PFSK-1 (cell line): ENCODE measurements around the gene TENT4A.

Experiments used
- FOXP2 ChIP-seq: optimal IDR thresholded peaks from 2 replicates; pipeline ENCODE3; 2011; ENCODE audit warnings: borderline replicate concordance, control low read depth, inconsistent platforms; ENCODE audit not compliant: insufficient read depth; ENCODE audit errors: extremely low read length, extremely low read depth
- POLR2AphosphoS5 ChIP-seq: IDR thresholded peaks from 2 replicates; pipeline ENCODE4 v1.6.1; 2012; ENCODE audit warnings: low read depth, mild to moderate bottlenecking, control low read depth, low read length, moderate library complexity
- REST ChIP-seq, 2 experiments: IDR thresholded peaks; 2 replicates each; pipeline versions ENCODE4 v1.6.1 to v1.8.0; 2011 to 2012; ENCODE audit warnings: low read depth in 2 of 2, low read length in 2 of 2, control low read depth in 1 of 2, inconsistent platforms in 1 of 2, mild to moderate bottlenecking in 1 of 2, moderate library complexity in 1 of 2; ENCODE audit not compliant: insufficient read depth in 1 of 2
- SIN3A ChIP-seq: IDR thresholded peaks from 2 replicates; pipeline ENCODE4 v1.6.1; 2012; ENCODE audit warnings: mild to moderate bottlenecking, low read length, moderate library complexity, borderline replicate concordance; ENCODE audit not compliant: insufficient read depth
- TAF1 ChIP-seq: IDR thresholded peaks from 2 replicates; pipeline ENCODE4 v1.6.1; 2012; ENCODE audit warnings: low read length, control low read depth, borderline replicate concordance; ENCODE audit not compliant: insufficient read depth

Gene TENT4A

GRCh38 chr5:6732634-6733410 lies 19.6 kb downstream of the TENT4A start:
- TF ChIP-seq POLR2AphosphoS5 (no peak), SIN3A (no peak), FOXP2 (no peak), REST (IDR thresholded peaks at IDR 0.05; ENCODE audit: insufficient read depth in 1 of 2, low read depth in 2 of 2, low read length in 2 of 2) (no peak), TAF1 (no peak)

- no peak for TF ChIP-seq SIN3A
- TF ChIP-seq REST (IDR thresholded peaks at IDR 0.05; ENCODE audit: insufficient read depth in 1 of 2, low read depth in 2 of 2, low read length in 2 of 2), result no peak
- TF ChIP-seq POLR2AphosphoS5, result no peak
- no peak for TF ChIP-seq TAF1
- no peak for TF ChIP-seq FOXP2
Measured at GRCh38 chr5:6733411-6734242, 20.4 kb downstream of the TENT4A start.

- TF ChIP-seq SIN3A (no peak), POLR2AphosphoS5 (no peak), REST (IDR thresholded peaks at IDR 0.05; ENCODE audit: insufficient read depth in 1 of 2, low read depth in 2 of 2, low read length in 2 of 2) (no peak), FOXP2 (no peak), TAF1 (no peak)
Measured at GRCh38 chr5:6734243-6734700, 21.0 kb downstream of the TENT4A start.

GRCh38 chr5:6734781-6735180 lies 21.5 kb downstream of the TENT4A start:
- TF ChIP-seq SIN3A, result no peak
- no peak for TF ChIP-seq REST (IDR thresholded peaks at IDR 0.05; ENCODE audit: insufficient read depth in 1 of 2, low read depth in 2 of 2, low read length in 2 of 2)
